Measurements from ENCODE around the gene ZNF385D.

ZNF385D gene, protein sequence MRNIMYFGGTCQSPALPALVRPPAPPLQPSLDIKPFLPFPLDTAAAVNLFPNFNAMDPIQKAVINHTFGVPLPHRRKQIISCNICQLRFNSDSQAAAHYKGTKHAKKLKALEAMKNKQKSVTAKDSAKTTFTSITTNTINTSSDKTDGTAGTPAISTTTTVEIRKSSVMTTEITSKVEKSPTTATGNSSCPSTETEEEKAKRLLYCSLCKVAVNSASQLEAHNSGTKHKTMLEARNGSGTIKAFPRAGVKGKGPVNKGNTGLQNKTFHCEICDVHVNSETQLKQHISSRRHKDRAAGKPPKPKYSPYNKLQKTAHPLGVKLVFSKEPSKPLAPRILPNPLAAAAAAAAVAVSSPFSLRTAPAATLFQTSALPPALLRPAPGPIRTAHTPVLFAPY

GRCh38 chr3:21750831-21751391 is at the start of gene ZNF385D:
TSS of gene ZNF385D (minus strand) at chr3:21751210. CDS start at chr3:21750916, 294 bp downstream.
- peak; percentile 64 for DNase-seq

DNA sequence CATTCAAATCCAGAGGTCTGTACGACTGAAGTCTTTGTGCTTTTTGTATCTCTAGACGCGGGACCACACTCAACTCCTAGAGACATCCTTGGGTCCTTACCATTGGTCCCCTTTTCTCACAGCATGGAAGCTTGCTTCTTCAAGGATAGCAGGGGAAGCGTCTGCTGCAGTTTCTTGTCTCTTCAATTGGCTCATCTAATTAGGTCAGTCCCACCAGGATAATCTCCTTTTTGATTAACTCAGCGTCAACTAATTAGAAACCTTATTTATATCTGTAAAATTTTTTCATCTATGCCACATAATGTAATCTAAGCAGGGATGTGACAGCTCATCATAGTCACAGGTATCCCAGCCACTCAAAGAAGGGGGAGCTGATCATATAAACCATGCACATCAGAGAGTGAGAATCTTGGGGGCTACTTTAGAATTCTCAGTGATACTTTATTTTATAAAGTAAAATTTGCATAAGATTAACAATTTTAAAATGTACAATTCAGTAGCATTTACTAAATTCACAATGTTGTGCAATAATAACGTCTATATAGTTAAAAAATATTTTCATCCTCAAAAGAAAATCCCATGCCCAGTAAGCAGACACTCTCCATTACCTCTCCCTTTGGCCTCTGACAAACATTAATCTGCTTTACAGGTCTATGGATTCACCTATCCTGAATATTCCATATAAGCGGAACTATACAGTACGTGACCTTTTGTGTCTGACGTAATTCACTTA is 47.5 kb upstream of the ZNF385D start:
- no peak for DNase-seq

GRCh38 chr3:21795921-21796320 is 44.9 kb upstream of the ZNF385D start:
- DNase-seq = no peak

- no peak for DNase-seq
Observed at GRCh38 chr3:21795152-21795837, 44.3 kb upstream of the ZNF385D start.

DNA sequence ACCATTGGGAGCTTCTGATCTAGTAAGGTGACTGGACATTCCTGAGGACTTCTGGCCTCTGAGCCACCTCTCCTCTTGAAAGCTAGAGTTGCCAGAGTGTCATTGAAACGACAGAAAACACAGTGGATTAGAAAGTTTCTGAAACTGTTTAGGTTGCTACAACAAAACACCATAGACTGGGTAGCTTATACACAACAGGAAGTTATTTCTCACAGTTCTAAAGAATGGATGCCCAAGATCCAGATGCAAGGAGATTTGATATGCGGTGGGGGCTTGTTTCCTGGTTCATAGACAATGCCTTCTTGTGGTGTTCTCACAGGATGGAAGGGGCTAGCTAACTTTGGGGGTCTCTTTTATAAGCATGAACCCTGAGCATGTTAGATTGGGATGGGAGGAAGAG is 43.3 kb upstream of the ZNF385D start:
- no peak for DNase-seq

DNA sequence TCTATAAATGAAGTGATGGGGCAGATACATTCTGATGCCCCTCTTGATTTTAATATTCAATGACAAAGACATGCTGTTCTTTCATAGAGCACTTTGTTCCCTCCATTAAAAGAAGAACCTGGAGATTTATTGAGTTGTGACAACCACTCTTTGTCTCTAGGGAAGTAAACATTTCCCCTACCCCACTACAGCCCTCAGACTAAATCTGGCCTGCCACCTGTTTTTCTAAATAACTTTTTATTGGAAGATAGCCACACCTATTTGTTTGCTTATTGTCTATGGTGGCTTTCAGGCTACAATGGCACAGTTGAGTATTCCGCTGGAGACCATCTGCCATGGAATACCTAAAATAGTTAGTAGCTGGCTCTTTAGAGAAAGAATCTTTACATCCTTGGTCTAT is 41.2 kb upstream of the ZNF385D start:
- no peak for DNase-seq

DNA sequence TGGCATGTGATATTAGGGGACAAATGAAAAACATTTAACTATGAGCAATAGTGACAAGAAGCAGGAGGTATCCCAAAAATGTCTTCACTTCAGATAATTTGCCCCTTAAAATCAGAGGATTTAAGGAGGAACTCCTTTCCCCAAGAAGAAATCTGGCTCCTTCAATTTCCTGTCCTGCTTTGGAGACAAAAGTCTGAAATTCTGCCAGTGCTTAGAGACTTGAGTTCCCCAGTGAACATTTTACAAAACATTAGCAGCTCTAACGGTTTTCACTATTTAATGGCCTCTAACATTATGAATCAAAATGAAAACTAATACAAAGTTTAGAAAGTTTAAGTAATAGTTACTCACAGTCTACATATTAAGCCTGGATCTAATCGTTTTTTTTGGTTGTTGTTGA is 40.3 kb upstream of the ZNF385D start:
- no peak for DNase-seq

DNA sequence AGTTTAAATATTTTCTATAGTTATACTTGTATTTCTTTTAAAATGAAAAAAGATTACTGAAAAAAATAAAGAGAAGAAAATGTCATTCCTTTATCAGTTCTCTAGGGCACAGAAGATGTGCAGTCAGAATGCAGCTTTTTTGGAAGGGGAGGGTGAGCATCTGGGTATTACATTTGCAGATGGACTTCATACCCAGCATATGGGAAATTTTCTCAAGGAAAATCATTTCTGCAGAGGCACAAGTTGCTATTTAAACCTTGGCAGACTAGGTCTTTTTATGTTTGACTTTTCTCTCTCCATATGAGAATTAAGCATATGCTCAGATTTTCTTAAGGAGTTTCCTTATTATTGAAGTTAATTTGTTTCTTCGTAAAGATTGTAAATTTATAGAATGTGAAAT is 39.5 kb upstream of the ZNF385D start:
- DNase-seq = no peak

DNA sequence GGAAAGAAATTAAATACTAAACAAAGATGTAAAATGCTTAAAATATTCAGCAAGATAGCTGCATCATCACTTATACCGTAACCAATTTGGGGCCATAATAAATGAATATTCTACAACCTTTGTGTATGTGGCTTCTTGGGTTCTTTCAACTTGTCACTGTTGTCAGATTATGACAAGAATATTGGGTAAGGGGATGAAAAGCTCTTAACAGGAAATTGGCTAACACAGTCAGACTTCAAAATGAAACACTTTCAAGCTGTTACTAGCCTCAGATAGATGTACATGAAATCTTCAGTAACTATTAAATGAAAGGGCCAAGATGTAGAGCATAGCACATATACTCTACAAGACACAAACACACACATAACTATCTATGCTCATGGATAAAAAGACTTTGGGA is 38.7 kb upstream of the ZNF385D start:
- no peak for DNase-seq

GRCh38 chr3:21786438-21786797 is 35.4 kb upstream of the ZNF385D start:
- DNase-seq = no peak

- no peak for DNase-seq
Observed at GRCh38 chr3:21785765-21786437, 34.9 kb upstream of the ZNF385D start.

DNA sequence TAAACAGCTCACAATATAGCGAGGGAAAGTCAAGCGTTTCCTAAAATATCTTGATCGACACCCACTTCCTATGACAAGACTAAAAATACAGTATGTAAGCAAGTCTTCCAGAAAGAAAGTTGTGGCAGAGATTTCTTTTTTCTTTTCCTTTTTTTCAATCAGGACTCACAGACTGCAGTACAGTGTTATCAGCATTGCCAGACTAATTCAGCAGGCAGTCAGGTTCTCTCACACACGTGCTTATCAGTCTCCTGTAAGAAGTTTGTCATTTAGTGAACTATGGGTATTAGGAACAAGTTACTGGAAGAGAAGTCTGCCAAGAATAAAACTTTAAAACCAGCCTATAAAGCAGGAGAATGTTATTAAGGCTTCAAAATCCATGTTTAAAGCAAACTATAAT is 32.8 kb upstream of the ZNF385D start:
- DNase-seq = no peak

GRCh38 chr3:21781355-21781754 is 30.3 kb upstream of the ZNF385D start:
- no peak for DNase-seq

DNA sequence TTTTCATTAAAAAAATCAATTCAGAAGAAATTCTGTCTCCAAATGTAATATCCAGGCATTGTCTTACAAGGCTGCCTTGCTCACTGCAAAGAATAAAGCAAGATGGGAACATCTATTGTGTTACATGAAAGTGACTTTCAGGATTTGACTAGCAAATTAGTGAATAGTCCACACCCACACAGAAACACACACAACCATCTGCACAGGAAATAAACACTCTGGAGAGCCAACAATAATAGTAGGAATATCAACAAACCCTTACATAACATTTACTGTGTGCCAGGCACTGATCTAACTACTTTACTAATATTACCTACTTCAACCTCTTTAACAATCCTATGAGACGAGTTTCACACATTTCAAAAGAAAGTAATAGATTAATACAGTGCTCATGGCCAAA is 28.9 kb upstream of the ZNF385D start:
- no peak for DNase-seq

GRCh38 chr3:21778715-21779114 is 27.7 kb upstream of the ZNF385D start:
- no peak for DNase-seq

GRCh38 chr3:21777821-21778220 is 26.8 kb upstream of the ZNF385D start:
- no peak for DNase-seq

DNA sequence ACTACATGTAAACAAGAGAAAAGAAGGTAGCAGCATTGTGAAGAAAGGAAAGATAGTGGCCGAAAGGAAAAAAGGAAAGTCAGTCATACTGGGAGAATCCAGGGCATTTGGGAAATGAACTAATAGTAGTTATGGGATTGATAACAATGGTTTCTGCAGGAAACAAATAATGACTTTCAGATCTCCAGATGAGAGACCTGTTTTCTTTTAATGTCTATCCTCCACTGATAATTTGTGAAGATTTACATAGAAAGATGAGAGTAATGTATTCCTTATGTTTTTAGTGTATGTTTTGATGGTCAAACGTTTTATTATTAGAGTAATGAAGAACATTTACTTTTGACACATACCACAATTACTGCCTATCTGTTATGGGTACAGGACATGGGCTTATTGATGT is 15.0 kb upstream of the ZNF385D start:
- DNase-seq = no peak

- DNase-seq = no peak
Observed at GRCh38 chr3:21755896-21756295, 4.9 kb upstream of the ZNF385D start.

- no peak for DNase-seq
Observed at GRCh38 chr3:21754839-21755238, 3.8 kb upstream of the ZNF385D start.

- peak; percentile 60 for DNase-seq
Observed at GRCh38 chr3:21752749-21753347, 1.8 kb upstream of the ZNF385D start.

DNA sequence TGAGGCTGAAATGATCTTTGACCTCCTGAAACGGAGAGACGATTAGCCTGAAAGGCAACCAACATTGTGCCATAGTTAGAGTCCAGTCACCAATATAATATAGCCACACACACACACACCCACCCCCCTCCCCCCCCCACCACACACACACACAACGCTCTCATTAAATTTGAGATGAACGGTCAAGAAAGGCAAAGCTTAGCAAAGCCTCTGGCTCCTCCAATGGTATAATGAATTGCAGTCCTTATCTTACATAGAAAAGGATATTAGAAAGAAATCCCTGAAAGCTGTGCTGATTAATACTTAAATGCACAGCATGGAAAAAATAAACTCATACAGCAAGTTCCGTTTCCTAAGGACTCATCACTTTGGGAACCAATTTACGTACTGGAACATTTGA is 876 bp upstream of the ZNF385D start:
- no peak for DNase-seq

GRCh38 chr3:21750080-21750696 is 822 bp downstream of the ZNF385D start:
- peak; percentile 30 for DNase-seq
